Measurements from ENCODE around the gene ARNT2.
A peak's percentile ranks its signal among the peaks of the same experiment; 100 is the strongest.

Gene ARNT2

DNA sequence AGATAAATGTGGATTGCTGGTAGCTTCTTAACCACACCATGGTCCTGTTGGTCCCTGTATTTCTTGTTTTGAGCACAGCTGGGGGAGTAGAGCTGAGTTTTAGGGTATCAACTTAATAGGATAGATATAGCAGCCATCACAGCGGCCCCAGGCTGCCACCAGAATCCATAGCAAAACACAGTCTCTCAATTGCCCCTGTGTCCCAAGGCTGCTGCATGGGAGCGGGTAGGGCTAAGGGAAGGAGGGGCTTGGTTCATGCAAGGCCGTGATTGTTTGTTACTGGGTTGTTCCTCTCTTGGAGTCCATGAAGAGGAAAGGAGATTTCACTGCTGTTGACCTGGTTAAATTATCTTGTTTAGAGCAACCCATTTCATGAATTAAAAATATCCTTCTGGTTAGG, 22.1 kb downstream of the ARNT2 start:
- ATAC-seq (no peak), DNase-seq (ENCODE audit: low spot score in 2 of 2) (no peak)
- Mint-ChIP-seq H3K36me3 (no peaks in the 10 kb centered on the region), H3K9me3 (no peaks in the 10 kb centered on the region), H3K27ac (no peak overlapping the region), H3K4me3 (no peak overlapping the region), H3K4me1 (no peaks in the 10 kb centered on the region)

DNA sequence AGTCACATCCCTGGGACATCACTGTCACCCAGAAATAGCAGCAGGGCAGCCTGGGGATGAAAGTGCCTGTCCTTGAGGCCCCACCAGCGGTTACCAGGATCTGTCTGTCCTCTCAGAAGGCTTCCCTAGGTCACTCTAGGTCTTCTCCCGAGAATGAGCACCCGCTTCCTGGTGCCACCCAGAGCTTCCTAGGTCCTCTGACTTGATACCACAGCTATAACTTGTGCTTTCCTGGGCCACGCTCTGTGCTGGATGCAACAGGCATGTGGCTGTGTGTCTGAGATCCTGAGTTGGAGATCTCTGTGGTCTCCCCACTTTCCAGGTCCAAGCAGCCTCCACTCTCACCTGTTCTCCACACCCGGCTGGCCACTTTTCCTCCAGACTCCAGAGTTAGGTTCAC, 25.8 kb downstream of the ARNT2 start:
- no peaks in the 10 kb centered on the region for H3K4me1 Mint-ChIP-seq
- H3K4me3 Mint-ChIP-seq = no peak overlapping the region
- DNase-seq (ENCODE audit: low spot score in 2 of 2) = no peak
- no peaks in the 10 kb centered on the region for H3K36me3 Mint-ChIP-seq
- no peaks in the 10 kb centered on the region for H3K9me3 Mint-ChIP-seq
- no peak for ATAC-seq
- H3K27ac Mint-ChIP-seq = no peak overlapping the region

DNA sequence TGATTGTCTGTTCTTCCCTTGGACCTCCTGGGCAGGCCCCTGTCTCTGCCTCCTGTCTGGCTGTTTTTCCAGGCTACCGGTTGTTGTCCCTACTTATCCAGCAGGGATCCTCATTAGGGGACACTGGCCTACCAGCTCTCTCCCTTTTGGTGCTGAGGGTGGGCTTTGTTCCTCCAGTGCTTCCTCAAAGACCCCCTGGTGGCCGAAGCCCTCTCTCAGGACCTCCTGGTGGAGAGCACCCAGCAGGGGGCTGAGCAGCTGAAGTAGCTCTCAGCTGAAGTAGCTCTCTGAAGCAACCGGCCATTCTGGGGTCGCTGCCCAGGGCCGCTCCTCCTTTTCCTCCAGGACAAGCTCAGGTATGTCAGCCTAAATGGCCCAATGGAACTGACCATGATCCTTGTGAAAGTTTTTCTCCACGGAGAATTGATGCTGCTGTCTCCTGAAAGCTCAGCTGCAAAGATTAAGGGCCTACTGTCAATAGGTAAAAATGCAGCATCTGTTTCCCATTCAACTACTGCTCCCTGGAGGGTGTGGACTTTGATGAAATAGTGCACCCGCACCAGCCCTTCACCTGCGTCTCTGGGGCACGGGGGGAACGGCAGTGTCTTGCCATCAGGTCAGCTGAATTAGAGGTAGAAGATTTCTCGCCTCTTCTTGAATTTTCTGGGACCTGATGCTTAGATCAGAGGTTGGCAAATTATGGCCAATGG, 27.6 kb downstream of the ARNT2 start:
- Mint-ChIP-seq H3K36me3 (no peaks in the 10 kb centered on the region), H3K9me3 (no peaks in the 10 kb centered on the region), H3K4me3 (no peak overlapping the region), H3K4me1 (no peaks in the 10 kb centered on the region), H3K27ac (no peak overlapping the region)
- no peak for ATAC-seq
- no peak for DNase-seq (ENCODE audit: low spot score in 2 of 2)

DNA sequence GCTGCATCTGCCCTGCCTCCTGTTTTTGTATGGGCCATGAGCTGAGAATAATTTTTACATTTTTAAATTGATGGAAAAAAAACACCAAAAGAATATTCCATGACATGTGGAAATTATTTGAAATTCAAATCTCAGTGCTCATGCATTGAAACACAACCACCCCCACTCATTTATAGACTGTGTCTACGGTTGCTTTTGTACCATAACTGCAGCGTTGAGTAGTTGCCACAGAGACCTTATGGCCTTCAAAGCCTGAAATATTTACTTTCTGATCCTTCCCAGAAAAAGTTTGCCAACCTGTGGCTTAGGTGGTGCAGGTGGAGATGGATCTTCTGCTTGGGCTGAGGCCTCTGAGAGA, 28.1 kb downstream of the ARNT2 start:
- no peak overlapping the region for H3K27ac Mint-ChIP-seq
- no peak for ATAC-seq
- H3K4me3 Mint-ChIP-seq = no peak overlapping the region

DNA sequence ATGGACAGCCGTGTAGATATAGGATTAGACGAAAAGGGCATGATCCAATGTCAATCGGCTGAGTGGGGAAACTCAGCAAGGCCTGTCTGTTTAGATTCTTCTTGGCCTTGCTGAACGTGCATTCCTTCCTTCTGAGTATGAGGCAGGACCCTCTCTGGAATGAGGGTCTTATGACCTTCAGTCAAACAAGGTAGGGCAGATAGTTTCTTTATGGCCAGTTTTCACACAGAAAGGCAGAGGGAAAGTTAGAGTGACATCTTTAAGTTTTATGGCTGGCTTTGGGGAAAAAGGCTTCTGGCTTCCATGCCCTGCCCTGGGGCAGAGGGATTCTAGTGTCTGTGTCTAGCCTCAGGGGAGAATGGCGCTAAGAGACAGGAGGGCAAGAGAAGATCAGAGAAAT, 29.7 kb downstream of the ARNT2 start:
- no peak overlapping the region for H3K4me3 Mint-ChIP-seq

More for the DNA sequence above, 28.1 kb downstream of the ARNT2 start:
- H3K9me3 Mint-ChIP-seq = no peaks in the 10 kb centered on the region
- H3K4me1 Mint-ChIP-seq = no peaks in the 10 kb centered on the region
- DNase-seq (ENCODE audit: low spot score in 2 of 2) = no peak
- H3K36me3 Mint-ChIP-seq = no peaks in the 10 kb centered on the region

DNA sequence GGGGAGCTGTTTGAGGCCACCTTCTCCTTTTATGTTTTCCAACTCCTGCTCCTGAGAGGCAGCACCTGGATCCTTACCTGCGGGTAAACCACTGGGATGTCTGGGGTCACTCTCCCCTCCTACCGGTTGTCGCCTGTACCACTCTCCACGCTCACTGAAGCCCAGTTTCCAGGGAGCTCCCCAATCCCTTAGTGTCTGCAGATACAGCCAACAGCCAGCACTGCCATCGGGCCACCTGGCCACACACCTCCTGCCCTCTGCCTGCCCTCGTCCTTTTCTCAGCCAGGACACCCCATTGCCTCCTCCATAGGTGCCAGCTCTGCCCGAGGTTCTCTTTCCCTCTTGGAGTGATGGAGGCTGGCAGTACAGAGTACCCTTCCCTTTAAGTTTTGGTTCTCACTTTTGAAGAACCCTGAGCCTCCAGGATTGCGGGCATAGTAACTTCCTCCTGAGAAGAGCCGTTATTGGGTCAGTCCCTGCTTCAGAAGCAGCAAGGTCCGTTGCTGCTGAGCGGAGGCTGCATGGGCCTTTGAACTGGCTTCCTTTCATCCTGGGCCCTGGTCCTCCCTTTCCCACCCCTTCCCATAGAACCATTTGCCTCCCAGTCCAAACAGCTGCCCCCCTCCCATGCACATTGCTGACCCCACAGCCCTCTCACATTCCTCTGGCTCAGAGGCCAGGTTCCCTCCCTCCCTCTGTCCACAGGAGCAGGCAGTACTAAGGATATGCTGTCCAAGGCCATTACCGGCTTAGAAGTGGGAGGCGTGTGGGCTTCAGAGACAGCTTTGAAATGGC, 30.9 kb downstream of the ARNT2 start:
- Mint-ChIP-seq H3K27ac (no peak overlapping the region), H3K4me3 (no peak overlapping the region)
- ATAC-seq = no peak

More for the DNA sequence above, 29.7 kb downstream of the ARNT2 start:
- no peaks in the 10 kb centered on the region for H3K4me1 Mint-ChIP-seq
- ATAC-seq (no peak), DNase-seq (ENCODE audit: low spot score in 2 of 2) (no peak)
- H3K27ac Mint-ChIP-seq = no peak overlapping the region
- no peaks in the 10 kb centered on the region for H3K36me3 Mint-ChIP-seq
- no peaks in the 10 kb centered on the region for H3K9me3 Mint-ChIP-seq

DNA sequence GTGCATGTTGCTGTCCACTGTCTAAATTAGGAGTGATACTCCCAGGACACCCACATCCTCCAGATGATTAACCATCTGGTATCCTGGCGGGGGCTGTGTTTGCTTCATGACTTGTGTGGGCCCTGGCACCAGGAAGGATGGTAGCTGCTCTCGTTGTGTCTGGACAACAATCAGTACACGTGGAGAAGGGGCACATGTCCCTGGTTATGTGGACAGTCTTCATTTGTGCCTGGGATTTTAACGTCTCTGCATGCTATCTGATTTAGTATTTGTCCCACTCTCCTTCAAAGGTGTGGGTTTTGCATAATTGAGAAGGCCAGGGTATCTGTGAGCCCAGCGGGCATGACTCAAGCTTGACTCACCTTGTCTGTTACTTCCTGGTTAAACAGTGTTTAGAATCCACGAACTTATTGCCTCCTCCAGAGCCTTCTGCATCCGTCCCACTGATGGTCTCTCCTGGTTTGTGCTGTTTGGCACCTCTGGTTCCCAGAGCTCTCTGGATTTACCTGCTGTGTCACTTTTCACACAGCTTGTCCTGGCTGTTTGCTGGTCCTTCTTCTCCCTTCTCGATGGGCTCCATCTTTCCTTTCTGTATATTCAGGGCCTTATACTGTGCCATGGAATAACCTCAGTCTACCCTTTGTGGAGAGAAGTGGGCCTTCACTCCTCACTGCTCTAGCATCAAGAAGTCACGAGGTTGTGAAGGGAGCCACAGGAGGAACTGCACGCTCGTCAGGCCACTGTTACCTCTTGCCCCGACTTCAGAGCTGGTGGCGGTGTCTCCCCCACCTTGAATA, 32.5 kb downstream of the ARNT2 start:
- Mint-ChIP-seq H3K36me3 (no peaks in the 10 kb centered on the region), H3K27ac (no peak overlapping the region), H3K4me3 (no peak overlapping the region), H3K4me1 (no peaks in the 10 kb centered on the region), H3K9me3 (no peaks in the 10 kb centered on the region)
- DNase-seq (ENCODE audit: low spot score in 2 of 2) (no peak), ATAC-seq (peak; percentile 60)

More for the DNA sequence above, 30.9 kb downstream of the ARNT2 start:
- Mint-ChIP-seq H3K4me1 (no peaks in the 10 kb centered on the region), H3K36me3 (no peaks in the 10 kb centered on the region), H3K9me3 (no peaks in the 10 kb centered on the region)
- no peak for DNase-seq (ENCODE audit: low spot score in 2 of 2)

DNA sequence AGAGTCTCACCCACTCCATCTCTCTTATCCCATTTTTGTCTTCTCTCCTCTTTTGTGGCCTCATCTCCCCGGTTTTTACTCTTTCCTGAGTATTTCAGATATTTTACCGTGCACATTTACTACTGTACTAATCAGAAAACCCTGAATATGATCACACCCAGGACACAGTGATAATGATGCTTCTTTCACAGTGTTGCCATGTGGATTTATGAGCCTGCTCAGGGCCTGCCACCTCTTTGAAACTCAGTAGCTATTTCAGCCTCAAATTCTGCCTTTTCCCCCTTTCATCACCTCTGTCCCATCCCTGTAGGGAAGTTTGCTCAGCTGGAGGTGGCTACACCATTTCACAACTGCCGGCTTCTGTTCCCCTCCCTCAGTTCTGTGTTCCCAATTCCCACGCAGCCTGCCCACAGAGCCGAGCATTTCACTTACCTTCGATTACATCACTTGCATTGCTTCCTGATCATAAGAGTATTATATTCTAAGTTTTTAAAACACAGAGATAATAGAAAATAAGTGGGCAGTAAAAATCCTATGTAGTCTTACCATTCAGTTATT, 33.2 kb downstream of the ARNT2 start:
- Mint-ChIP-seq H3K36me3 (no peaks in the 10 kb centered on the region), H3K27ac (no peak overlapping the region), H3K4me1 (no peaks in the 10 kb centered on the region), H3K9me3 (no peaks in the 10 kb centered on the region), H3K4me3 (no peak overlapping the region)
- ATAC-seq (no peak), DNase-seq (ENCODE audit: low spot score in 2 of 2) (no peak)

DNA sequence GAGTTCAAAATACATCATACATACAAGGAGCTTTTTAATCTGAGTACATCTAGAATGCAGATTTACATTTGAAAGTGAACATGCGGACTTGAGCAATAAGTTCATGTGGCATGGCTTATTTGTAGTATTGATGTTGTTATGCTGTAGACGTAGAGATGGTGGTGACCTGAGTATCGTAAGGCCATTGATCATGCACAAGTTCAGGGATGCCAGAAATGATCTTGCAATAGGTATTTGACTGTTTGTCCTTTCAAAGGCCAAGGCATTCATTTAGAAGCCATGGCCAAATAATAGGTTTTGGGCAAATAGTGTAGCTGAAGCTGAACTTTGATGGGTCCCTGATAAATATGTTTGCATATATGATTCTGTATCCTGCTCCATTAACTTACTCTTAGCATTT, 35.0 kb downstream of the ARNT2 start:
- DNase-seq (ENCODE audit: low spot score in 2 of 2) (no peak), ATAC-seq (no peak)
- Mint-ChIP-seq H3K36me3 (no peaks in the 10 kb centered on the region), H3K9me3 (no peaks in the 10 kb centered on the region), H3K4me1 (no peaks in the 10 kb centered on the region), H3K27ac (no peak overlapping the region), H3K4me3 (no peak overlapping the region)

DNA sequence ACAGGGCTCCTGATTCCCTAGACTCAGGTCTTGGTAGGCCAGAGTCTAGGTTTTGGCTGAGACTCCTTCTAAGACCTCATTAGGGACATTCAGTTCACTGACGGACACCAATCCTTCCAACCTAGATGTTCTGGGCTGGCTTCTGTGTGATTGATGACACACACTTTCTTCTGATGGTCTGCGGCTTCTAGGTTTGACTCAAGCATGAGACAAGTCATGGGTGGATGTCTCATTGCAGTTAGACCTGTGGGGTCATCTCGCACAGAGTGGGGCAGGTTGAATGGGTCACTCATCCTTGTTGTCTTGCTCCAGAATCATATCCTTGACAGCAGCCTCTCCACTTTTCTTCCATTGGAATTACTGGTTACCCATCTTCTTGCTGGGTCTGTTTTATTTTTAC, 35.8 kb downstream of the ARNT2 start:
- Mint-ChIP-seq H3K36me3 (no peaks in the 10 kb centered on the region), H3K27ac (no peak overlapping the region), H3K4me3 (no peak overlapping the region), H3K4me1 (no peaks in the 10 kb centered on the region), H3K9me3 (no peaks in the 10 kb centered on the region)
- peak; percentile 40 for ATAC-seq
- no peak for DNase-seq (ENCODE audit: low spot score in 2 of 2)

DNA sequence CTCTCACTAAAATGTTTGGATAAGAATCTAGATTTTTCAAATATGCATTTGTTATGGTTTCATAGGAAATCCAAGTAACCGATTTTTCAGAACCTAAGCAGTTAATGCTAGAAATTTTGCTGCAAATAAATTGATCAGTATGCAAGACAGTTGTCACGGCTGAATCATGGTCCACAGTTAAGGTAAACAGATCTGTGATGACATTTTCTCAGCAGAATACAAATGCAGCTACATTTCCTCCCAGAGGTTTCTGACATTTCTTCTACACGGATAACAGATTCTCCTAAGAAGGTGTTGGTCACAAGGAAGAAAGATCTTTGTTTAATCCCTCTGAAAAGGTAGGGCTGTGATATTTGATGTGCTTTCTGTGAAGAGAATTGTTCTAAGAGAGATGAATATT, 36.9 kb downstream of the ARNT2 start:
- Mint-ChIP-seq H3K9me3 (no peaks in the 10 kb centered on the region), H3K36me3 (no peaks in the 10 kb centered on the region), H3K4me3 (no peak overlapping the region), H3K4me1 (no peaks in the 10 kb centered on the region), H3K27ac (no peak overlapping the region)
- no peak for ATAC-seq
- no peak for DNase-seq (ENCODE audit: low spot score in 2 of 2)

DNA sequence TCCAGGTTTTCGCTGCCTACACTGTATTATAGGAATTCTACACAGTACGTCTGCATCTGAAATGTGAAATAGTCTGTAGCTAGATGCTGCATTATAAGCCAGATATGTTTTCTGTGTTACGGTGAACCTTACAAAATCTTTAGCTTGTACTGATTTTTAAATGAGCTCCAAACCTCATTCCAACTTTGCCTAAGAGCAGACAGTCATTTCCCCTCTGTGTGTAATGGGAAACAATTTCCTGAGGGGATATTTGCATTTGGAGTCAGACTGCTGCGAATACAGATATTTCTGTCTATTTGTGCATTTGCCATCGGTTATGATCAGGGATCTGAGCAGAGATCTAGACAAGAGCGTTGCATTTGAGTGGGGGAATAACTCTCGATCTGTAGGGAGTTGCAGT, 37.5 kb downstream of the ARNT2 start:
- no peak overlapping the region for H3K4me3 Mint-ChIP-seq
- no peak for DNase-seq (ENCODE audit: low spot score in 2 of 2)
- ATAC-seq = no peak
- no peak overlapping the region for H3K27ac Mint-ChIP-seq
- H3K4me1 Mint-ChIP-seq = no peaks in the 10 kb centered on the region
- H3K36me3 Mint-ChIP-seq = no peaks in the 10 kb centered on the region
- H3K9me3 Mint-ChIP-seq = no peaks in the 10 kb centered on the region

DNA sequence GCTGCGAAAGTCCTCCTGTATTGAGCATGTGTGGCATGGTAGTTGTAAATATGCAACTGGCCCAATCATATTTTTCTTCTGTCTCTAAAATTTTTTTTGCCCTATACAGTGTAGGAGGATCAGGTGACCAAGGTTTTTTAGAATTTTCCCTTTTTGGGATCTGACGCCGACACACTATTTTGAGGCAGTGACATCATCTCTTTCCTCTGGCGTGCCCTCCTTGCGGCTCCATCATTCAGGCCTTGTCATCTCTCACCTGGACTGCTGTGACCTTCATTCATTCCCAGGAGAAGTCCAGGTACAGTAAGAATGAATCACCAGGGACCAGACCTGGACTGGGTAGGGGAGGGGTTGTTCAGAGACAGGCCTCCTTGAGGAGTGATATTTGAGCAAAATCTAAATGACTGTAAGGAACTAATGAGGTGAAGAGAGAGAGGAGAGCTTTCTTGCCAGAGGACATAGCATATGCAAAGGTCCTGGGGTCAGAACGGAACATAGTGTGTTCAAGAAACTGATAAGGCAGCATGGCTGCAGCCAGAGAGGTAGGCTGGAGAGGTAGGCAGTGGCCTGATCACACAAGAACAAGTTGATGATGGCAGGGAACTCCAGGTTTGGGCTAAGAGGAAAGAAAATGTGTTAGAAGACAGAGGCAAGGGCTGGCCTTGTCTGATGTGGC, 38.7 kb downstream of the ARNT2 start:
- H3K27ac Mint-ChIP-seq = no peak overlapping the region
- ATAC-seq (no peak), DNase-seq (ENCODE audit: low spot score in 2 of 2) (no peak)
- H3K4me1 Mint-ChIP-seq = no peaks in the 10 kb centered on the region
- H3K36me3 Mint-ChIP-seq = no peaks in the 10 kb centered on the region
- H3K4me3 Mint-ChIP-seq = no peak overlapping the region
- H3K9me3 Mint-ChIP-seq = no peaks in the 10 kb centered on the region

DNA sequence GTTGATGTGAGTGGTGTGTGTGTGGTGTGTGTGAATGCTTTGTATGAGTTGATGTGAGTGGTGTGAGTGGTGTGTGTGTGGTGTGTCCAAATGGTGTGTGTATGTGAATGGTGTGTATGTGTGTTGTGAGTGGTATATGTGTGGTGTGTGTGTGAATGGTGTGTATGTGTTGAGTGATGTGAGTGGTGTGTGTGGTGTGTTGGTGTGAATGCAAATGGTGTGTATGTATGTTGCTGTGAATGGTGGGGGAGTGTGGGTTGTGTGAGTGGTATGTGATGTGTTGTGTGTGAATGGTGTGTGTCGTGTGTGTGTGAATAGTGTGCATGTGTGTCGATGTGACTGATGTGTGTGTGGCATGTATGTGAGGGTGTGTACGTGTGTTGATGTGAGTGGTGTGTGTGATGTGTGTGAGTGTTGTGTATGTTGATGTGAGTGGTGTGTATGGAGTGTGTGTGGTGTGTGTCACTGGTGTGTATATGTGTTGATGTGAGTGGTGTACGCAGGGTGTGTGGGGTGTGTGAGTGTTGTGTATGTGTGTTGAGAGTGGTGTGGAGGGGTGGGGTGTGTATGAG, 40.6 kb downstream of the ARNT2 start:
- H3K36me3 Mint-ChIP-seq = no peaks in the 10 kb centered on the region
- DNase-seq (ENCODE audit: low spot score in 2 of 2) = no peak
- no peaks in the 10 kb centered on the region for H3K9me3 Mint-ChIP-seq
- H3K27ac Mint-ChIP-seq = no peak overlapping the region
- no peak overlapping the region for H3K4me3 Mint-ChIP-seq
- no peaks in the 10 kb centered on the region for H3K4me1 Mint-ChIP-seq
- ATAC-seq = no peak

Measured in stimulated activated effector memory CD8-positive, alpha-beta T cell treated with anti-CD3 and anti-CD28 coated beads, Interleukin-12 subunit alpha, Interleukin-12 subunit beta, amount 100 ng/mL, for 72 hours (primary cell).